ENCODE results near the gene C9orf50.

DNA sequence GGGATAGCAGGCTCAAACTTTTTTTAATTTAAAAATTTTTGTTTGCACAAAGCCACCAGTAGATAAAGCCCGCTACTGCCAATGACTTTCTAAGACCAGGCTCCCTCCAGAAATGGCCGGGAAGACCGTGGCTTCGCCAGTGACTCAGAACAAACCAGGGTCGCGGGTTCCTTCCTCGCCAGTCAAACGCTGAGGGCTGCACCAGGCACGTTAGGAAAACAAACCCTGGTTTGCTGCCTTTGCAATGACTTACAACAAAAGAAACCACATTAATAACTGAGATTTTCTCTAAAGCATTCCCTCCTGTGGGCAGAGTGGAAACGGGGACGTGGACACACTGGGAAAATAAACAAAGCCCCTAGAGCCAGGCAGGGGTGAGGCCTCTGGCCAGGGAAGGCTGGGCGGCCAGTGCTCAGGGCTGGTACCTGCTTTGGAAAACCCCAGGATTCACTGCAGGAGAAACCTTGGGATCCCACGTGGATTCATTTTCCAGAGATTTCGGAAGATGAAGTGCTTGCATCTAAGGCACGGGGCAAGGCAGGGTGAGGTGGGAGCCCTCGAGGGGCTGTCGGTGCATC is 48.3 kb upstream of the C9orf50 start:
- TF ChIP-seq, protein P1, sequence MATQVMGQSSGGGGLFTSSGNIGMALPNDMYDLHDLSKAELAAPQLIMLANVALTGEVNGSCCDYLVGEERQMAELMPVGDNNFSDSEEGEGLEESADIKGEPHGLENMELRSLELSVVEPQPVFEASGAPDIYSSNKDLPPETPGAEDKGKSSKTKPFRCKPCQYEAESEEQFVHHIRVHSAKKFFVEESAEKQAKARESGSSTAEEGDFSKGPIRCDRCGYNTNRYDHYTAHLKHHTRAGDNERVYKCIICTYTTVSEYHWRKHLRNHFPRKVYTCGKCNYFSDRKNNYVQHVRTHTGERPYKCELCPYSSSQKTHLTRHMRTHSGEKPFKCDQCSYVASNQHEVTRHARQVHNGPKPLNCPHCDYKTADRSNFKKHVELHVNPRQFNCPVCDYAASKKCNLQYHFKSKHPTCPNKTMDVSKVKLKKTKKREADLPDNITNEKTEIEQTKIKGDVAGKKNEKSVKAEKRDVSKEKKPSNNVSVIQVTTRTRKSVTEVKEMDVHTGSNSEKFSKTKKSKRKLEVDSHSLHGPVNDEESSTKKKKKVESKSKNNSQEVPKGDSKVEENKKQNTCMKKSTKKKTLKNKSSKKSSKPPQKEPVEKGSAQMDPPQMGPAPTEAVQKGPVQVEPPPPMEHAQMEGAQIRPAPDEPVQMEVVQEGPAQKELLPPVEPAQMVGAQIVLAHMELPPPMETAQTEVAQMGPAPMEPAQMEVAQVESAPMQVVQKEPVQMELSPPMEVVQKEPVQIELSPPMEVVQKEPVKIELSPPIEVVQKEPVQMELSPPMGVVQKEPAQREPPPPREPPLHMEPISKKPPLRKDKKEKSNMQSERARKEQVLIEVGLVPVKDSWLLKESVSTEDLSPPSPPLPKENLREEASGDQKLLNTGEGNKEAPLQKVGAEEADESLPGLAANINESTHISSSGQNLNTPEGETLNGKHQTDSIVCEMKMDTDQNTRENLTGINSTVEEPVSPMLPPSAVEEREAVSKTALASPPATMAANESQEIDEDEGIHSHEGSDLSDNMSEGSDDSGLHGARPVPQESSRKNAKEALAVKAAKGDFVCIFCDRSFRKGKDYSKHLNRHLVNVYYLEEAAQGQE (IDR thresholded peaks at IDR 0.05; ENCODE audit: insufficient read depth in 1 of 2, low read depth in 2 of 2, low read length in 1 of 2): no peak
- TF ChIP-seq, protein P2, sequence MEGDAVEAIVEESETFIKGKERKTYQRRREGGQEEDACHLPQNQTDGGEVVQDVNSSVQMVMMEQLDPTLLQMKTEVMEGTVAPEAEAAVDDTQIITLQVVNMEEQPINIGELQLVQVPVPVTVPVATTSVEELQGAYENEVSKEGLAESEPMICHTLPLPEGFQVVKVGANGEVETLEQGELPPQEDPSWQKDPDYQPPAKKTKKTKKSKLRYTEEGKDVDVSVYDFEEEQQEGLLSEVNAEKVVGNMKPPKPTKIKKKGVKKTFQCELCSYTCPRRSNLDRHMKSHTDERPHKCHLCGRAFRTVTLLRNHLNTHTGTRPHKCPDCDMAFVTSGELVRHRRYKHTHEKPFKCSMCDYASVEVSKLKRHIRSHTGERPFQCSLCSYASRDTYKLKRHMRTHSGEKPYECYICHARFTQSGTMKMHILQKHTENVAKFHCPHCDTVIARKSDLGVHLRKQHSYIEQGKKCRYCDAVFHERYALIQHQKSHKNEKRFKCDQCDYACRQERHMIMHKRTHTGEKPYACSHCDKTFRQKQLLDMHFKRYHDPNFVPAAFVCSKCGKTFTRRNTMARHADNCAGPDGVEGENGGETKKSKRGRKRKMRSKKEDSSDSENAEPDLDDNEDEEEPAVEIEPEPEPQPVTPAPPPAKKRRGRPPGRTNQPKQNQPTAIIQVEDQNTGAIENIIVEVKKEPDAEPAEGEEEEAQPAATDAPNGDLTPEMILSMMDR (IDR thresholded peaks at IDR 0.05): no peak
- no peak for TF ChIP-seq TCF7L2 (IDR thresholded peaks at IDR 0.05; ENCODE audit: low read depth, low read length)

All from Panc1 (cell line).